Inflammatory macrophage (primary cell): ENCODE data around the gene RADIL.
"Not testable (repeated sequence)": the region's sequence is repeated elsewhere in the genome, so short reads cannot be mapped to it uniquely, and the experiment has no call there.

ENCODE experiments used
- DNase-seq, 2 donors: peaks; one replicate each; pipeline ENCODE4 v3.0.0-alpha.2; 2020 to 2022
- total RNA-seq, 18 experiments: gene quantifications; one replicate each; lab custom pipeline; 2026; ENCODE audit warnings: mixed read lengths in 6 of 18, inconsistent platforms in 2 of 18; lab: John Stamatoyannopoulos, UW

The RADIL gene
- total RNA-seq: 0 to 0.13 (median 0) reads per million in 18 experiments

- DNase-seq: peak; percentile 75 to 77
Observed at GRCh38 chr7:4883372-4884144, at the start of gene RADIL. RADIL (minus strand) TSS chr7:4883716; CDS start chr7:4878139, 5,577 bp downstream.

- DNase-seq: no peak
Observed at GRCh38 chr7:4931943-4932342, 48.4 kb upstream of the RADIL start.

- DNase-seq: no peak
Observed at GRCh38 chr7:4929005-4929404, 45.5 kb upstream of the RADIL start.

- no peak for DNase-seq
Observed at GRCh38 chr7:4928445-4928844, 44.9 kb upstream of the RADIL start.

- DNase-seq: no peak
Observed at GRCh38 chr7:4919969-4920766, 36.7 kb upstream of the RADIL start.

- DNase-seq: no peak
Observed at GRCh38 chr7:4916113-4916512, 32.6 kb upstream of the RADIL start.

- no peak for DNase-seq
Observed at GRCh38 chr7:4911111-4911828, 27.8 kb upstream of the RADIL start.

GRCh38 chr7:4906682-4907081, 23.2 kb upstream of the RADIL start:
- DNase-seq: no peak

- no peak for DNase-seq
Observed at GRCh38 chr7:4905171-4905570, 21.7 kb upstream of the RADIL start.

- DNase-seq: no peak
Observed at GRCh38 chr7:4904346-4904745, 20.8 kb upstream of the RADIL start.

GRCh38 chr7:4895766-4896165, 12.2 kb upstream of the RADIL start:
- no peak for DNase-seq

GRCh38 chr7:4894482-4894881, 11.0 kb upstream of the RADIL start:
- no peak for DNase-seq

GRCh38 chr7:4893929-4894475, 10.5 kb upstream of the RADIL start:
- DNase-seq: no peak

- not testable (repeated sequence) for DNase-seq
Observed at GRCh38 chr7:4893188-4893587, 9.7 kb upstream of the RADIL start.

- DNase-seq: not testable (repeated sequence)
Observed at GRCh38 chr7:4891522-4891921, 8.0 kb upstream of the RADIL start.

GRCh38 chr7:4889682-4890081, 6.2 kb upstream of the RADIL start:
- DNase-seq: no peak

GRCh38 chr7:4888161-4888560, 4.6 kb upstream of the RADIL start:
- no peak for DNase-seq

GRCh38 chr7:4886671-4887070, 3.2 kb upstream of the RADIL start:
- no peak for DNase-seq

- no peak for DNase-seq
Observed at GRCh38 chr7:4885317-4885807, 1.8 kb upstream of the RADIL start.

- DNase-seq: no peak
Observed at GRCh38 chr7:4884164-4884563, 648 bp upstream of the RADIL start.

GRCh38 chr7:4883033-4883371, 514 bp downstream of the RADIL start:
- DNase-seq: no peak

- no peak for DNase-seq
Observed at GRCh38 chr7:4882169-4883032, 1.1 kb downstream of the RADIL start.
